H1 (cell line): ENCODE measurements around the gene FOXD2. TPM values are rescaled to one million over a fixed set of nuclear protein-coding genes. Genes with fewer than 3 reads are reported as not detected.

Experiments
- BCL11A ChIP-seq, 2 experiments: IDR thresholded peaks; one replicate each; pipeline ENCODE4 v1.6.1; 2011; ENCODE audit warnings: low read depth in 2 of 2, low read length in 2 of 2, mild to moderate bottlenecking in 2 of 2
- EGR1 ChIP-seq: IDR thresholded peaks from 2 replicates; pipeline ENCODE4 v1.6.1; 2011; ENCODE audit warnings: low read depth, low read length, borderline replicate concordance
- KDM4A ChIP-seq: IDR thresholded peaks from one replicate; pipeline ENCODE4 v1.7.1; 2012; ENCODE audit warnings: low read depth, mild to moderate bottlenecking, moderate library complexity, low read length, inconsistent platforms; ENCODE audit not compliant: severe bottlenecking
- MAFK ChIP-seq: IDR thresholded peaks from 2 replicates; pipeline ENCODE4 v1.6.1; 2012; ENCODE audit warnings: low read depth, mild to moderate bottlenecking, improper control_type of control experiment, low read length
- RAD21 ChIP-seq, 2 experiments: IDR thresholded peaks in 1 of 2; conservative IDR thresholded peaks in 1 of 2; 2 replicates each; pipeline ENCODE4 v1.6.1; 2011; ENCODE audit warnings: low read depth in 2 of 2, low read length in 2 of 2, improper control_type of control experiment in 1 of 2, inconsistent platforms in 1 of 2, mild to moderate bottlenecking in 1 of 2, moderate library complexity in 1 of 2
- SIRT6 ChIP-seq: IDR thresholded peaks from one replicate; pipeline ENCODE4 v1.7.1; 2012; ENCODE audit warnings: low read length, inconsistent platforms
- SP1 ChIP-seq: IDR thresholded peaks from 2 replicates; pipeline ENCODE4 v1.6.1; 2011; ENCODE audit warnings: low read depth, low read length
- TAF1 ChIP-seq: IDR thresholded peaks from 2 replicates; pipeline ENCODE4 v1.6.1; 2011; ENCODE audit warnings: mild to moderate bottlenecking, low read depth, low read length
- TAF7 ChIP-seq: optimal IDR thresholded peaks from 2 replicates; pipeline ENCODE3; 2011; ENCODE audit warnings: low read depth, mild to moderate bottlenecking, inconsistent platforms, low read length, moderate library complexity, borderline replicate concordance
- TCF12 ChIP-seq: IDR thresholded peaks from 2 replicates; pipeline ENCODE4 v1.6.1; 2011; ENCODE audit warnings: low read depth, mild to moderate bottlenecking, low read length
- polyA plus RNA-seq, 7 experiments: library from polyadenylated mRNA; depleted of rRNA in 3 of 7; stranded (reverse) in 5 of 7; unstranded in 2 of 7; fragments of >200 nt in 5 of 7; fragments of 200-250 nt in 2 of 7; gene quantifications; 1 replicate in 5 of 7; 2 replicates in 1 of 7; 4 replicates in 1 of 7; pipeline versions ENCODE4 v1.2.1 to v1.2.3, GENCODE V29; 2011 to 2013; ENCODE audit warnings: missing spikeins in 2 of 7, mixed read lengths in 2 of 7
- total RNA-seq: library from RNA; stranded (reverse); fragmentation: NEBNext Ultra II Directional; extraction: Animal tissue kit (Norgen Biotek cat#: 25700); gene quantifications from 2 replicates; pipeline ENCODE4 v1.2.1, GENCODE V29; 2021

FOXD2 gene
- total and polyA plus RNA-seq, 2 of the 8 experiments (the other 6 are each of a cell fraction or from before 2014, with no cell fraction given), result not detected

- TF ChIP-seq TAF1, result no peak
- no peak for TF ChIP-seq BCL11A (IDR thresholded peaks at IDR 0.05; ENCODE audit: low read depth in 2 of 2, low read length in 2 of 2)
- no peak for TF ChIP-seq SP1
- TF ChIP-seq RAD21 (IDR thresholded peaks at IDR 0.05 in 1 of 2, conservative IDR thresholded peaks at IDR 0.05 in 1 of 2; ENCODE audit: low read depth in 2 of 2, low read length in 2 of 2), result no peak
- no peak for TF ChIP-seq TCF12
- TF ChIP-seq TAF7, result no peak
- no peak for TF ChIP-seq SIRT6
- no peak for TF ChIP-seq KDM4A
- TF ChIP-seq MAFK, result no peak
- no peak for TF ChIP-seq EGR1
These were observed 40.2 kb downstream of the FOXD2 start (continued) for GRCh38 chr1:47478090-47478489.
